Measurements from ENCODE around the gene ACOT6.

ACOT6 gene

GRCh38 chr14:73606271-73606670 lies 6.0 kb upstream of the ACOT6 start:
- no peak for DNase-seq (ENCODE audit: extremely low spot score)
- ChIA-PET CTCF (interaction anchor here (0.6 kb wide), 1 partner anchor 197 kb away, joined by 11 read pairs; no protein-coding TSS in a partner anchor), POLR2A (no interaction called here)
- TF ChIP-seq SP1 (IDR thresholded peaks at IDR 0.05) (no peak), ARNT (IDR thresholded peaks at IDR 0.05) (no peak), CTBP1 (IDR thresholded peaks at IDR 0.05; ENCODE audit: borderline replicate concordance) (no peak), ZNF384 (IDR thresholded peaks at IDR 0.05) (no peak), ELF4 (IDR thresholded peaks at IDR 0.05) (no peak), L3MBTL2 (conservative IDR thresholded peaks at IDR 0.05) (no peak), FOXM1 (IDR thresholded peaks at IDR 0.05; ENCODE audit: borderline replicate concordance) (no peak), NFRKB (IDR thresholded peaks at IDR 0.05) (no peak), BHLHE40 (IDR thresholded peaks at IDR 0.05; ENCODE audit: borderline replicate concordance) (no peak), LEF1 (IDR thresholded peaks at IDR 0.05; ENCODE audit: borderline replicate concordance) (no peak), FOXA1 (IDR thresholded peaks at IDR 0.05) (no peak), SUZ12 (IDR thresholded peaks at IDR 0.05) (no peak), FOXK2 (IDR thresholded peaks at IDR 0.05) (no peak), PKNOX1 (IDR thresholded peaks at IDR 0.05) (no peak), HDGF (IDR thresholded peaks at IDR 0.05; ENCODE audit: borderline replicate concordance) (no peak), TARDBP (IDR thresholded peaks at IDR 0.05) (no peak)

- TF ChIP-seq SP1 (IDR thresholded peaks at IDR 0.05) (no peak), SUZ12 (IDR thresholded peaks at IDR 0.05) (no peak), FOXK2 (IDR thresholded peaks at IDR 0.05) (no peak), LEF1 (IDR thresholded peaks at IDR 0.05; ENCODE audit: borderline replicate concordance) (no peak), CTBP1 (IDR thresholded peaks at IDR 0.05; ENCODE audit: borderline replicate concordance) (no peak), NFRKB (IDR thresholded peaks at IDR 0.05) (no peak), TARDBP (IDR thresholded peaks at IDR 0.05) (no peak), PKNOX1 (IDR thresholded peaks at IDR 0.05) (no peak), FOXM1 (IDR thresholded peaks at IDR 0.05; ENCODE audit: borderline replicate concordance) (no peak), ZNF384 (IDR thresholded peaks at IDR 0.05) (no peak), FOXA1 (IDR thresholded peaks at IDR 0.05) (no peak), L3MBTL2 (conservative IDR thresholded peaks at IDR 0.05) (no peak), ARNT (IDR thresholded peaks at IDR 0.05) (no peak), BHLHE40 (IDR thresholded peaks at IDR 0.05; ENCODE audit: borderline replicate concordance) (no peak), HDGF (IDR thresholded peaks at IDR 0.05; ENCODE audit: borderline replicate concordance) (no peak), ELF4 (IDR thresholded peaks at IDR 0.05) (no peak)
- ChIA-PET CTCF (no interaction called here), POLR2A (no interaction called here)
- DNase-seq (ENCODE audit: extremely low spot score), result no peak
These were observed 5.1 kb upstream of the ACOT6 start for GRCh38 chr14:73607241-73607640.

GRCh38 chr14:73610687-73611086 lies 1.6 kb upstream of the ACOT6 start:
- ChIA-PET CTCF (no interaction called here), POLR2A (no interaction called here)
- no peak for DNase-seq (ENCODE audit: extremely low spot score)
- no peak for TF ChIP-seq SP1 (IDR thresholded peaks at IDR 0.05)

GRCh38 chr14:73613046-73613383 lies 698 bp downstream of the ACOT6 start:
- no peak for DNase-seq (ENCODE audit: extremely low spot score)
- POLR2A ChIA-PET, result interaction anchor here (0.9 to 2.4 kb wide), 6 partner anchors 9 to 44 kb away, joined by 3 to 15 read pairs (median 6); partner anchors contain the start of genes ACOT2 and DNAL1
- CTCF ChIA-PET, result interaction anchor here (0.9 to 2.1 kb wide), 3 partner anchors 21 to 123 kb away, joined by 3 to 9 read pairs (median 5); no protein-coding TSS in a partner anchor
- TF ChIP-seq PKNOX1 (IDR thresholded peaks at IDR 0.05), result no peak
- TF ChIP-seq HDGF (IDR thresholded peaks at IDR 0.05; ENCODE audit: borderline replicate concordance), result no peak
- no peak for TF ChIP-seq TARDBP (IDR thresholded peaks at IDR 0.05)
- TF ChIP-seq CTBP1 (IDR thresholded peaks at IDR 0.05; ENCODE audit: borderline replicate concordance), result no peak
- no peak for TF ChIP-seq FOXK2 (IDR thresholded peaks at IDR 0.05)
- TF ChIP-seq ARNT (IDR thresholded peaks at IDR 0.05), result no peak

GRCh38 chr14:73613419-73613963 lies 1.2 kb downstream of the ACOT6 start:
- CTCF ChIA-PET, result interaction anchor here (0.9 to 2.1 kb wide), 3 partner anchors 20 to 123 kb away, joined by 3 to 9 read pairs (median 5); no protein-coding TSS in a partner anchor
- no peak for DNase-seq (ENCODE audit: extremely low spot score)
- POLR2A ChIA-PET, result interaction anchor here (0.9 to 2.4 kb wide), 4 partner anchors 9 to 44 kb away, joined by 3 to 15 read pairs (median 7); partner anchors contain the start of genes ACOT2 and DNAL1
- TF ChIP-seq FOXM1 (IDR thresholded peaks at IDR 0.05; ENCODE audit: borderline replicate concordance) (no peak), SP1 (IDR thresholded peaks at IDR 0.05) (no peak), TARDBP (IDR thresholded peaks at IDR 0.05) (no peak), ARNT (IDR thresholded peaks at IDR 0.05) (no peak), BHLHE40 (IDR thresholded peaks at IDR 0.05; ENCODE audit: borderline replicate concordance) (no peak), ELF4 (IDR thresholded peaks at IDR 0.05) (no peak), SUZ12 (IDR thresholded peaks at IDR 0.05) (no peak), FOXK2 (IDR thresholded peaks at IDR 0.05) (no peak), LEF1 (IDR thresholded peaks at IDR 0.05; ENCODE audit: borderline replicate concordance) (no peak), HDGF (IDR thresholded peaks at IDR 0.05; ENCODE audit: borderline replicate concordance) (no peak)

- TF ChIP-seq ARNT (IDR thresholded peaks at IDR 0.05) (no peak), NFRKB (IDR thresholded peaks at IDR 0.05) (no peak), FOXK2 (IDR thresholded peaks at IDR 0.05) (no peak), ELF4 (IDR thresholded peaks at IDR 0.05) (no peak), PKNOX1 (IDR thresholded peaks at IDR 0.05) (no peak), SUZ12 (IDR thresholded peaks at IDR 0.05) (no peak), LEF1 (IDR thresholded peaks at IDR 0.05; ENCODE audit: borderline replicate concordance) (no peak), CTBP1 (IDR thresholded peaks at IDR 0.05; ENCODE audit: borderline replicate concordance) (no peak), TARDBP (IDR thresholded peaks at IDR 0.05) (no peak), SP1 (IDR thresholded peaks at IDR 0.05) (no peak), HDGF (IDR thresholded peaks at IDR 0.05; ENCODE audit: borderline replicate concordance) (no peak), L3MBTL2 (conservative IDR thresholded peaks at IDR 0.05) (no peak), ZNF384 (IDR thresholded peaks at IDR 0.05) (no peak), FOXA1 (IDR thresholded peaks at IDR 0.05) (no peak), BHLHE40 (IDR thresholded peaks at IDR 0.05; ENCODE audit: borderline replicate concordance) (no peak), FOXM1 (IDR thresholded peaks at IDR 0.05; ENCODE audit: borderline replicate concordance) (no peak)
- no peak for DNase-seq (ENCODE audit: extremely low spot score)
- ChIA-PET CTCF (no interaction called here), POLR2A (no interaction called here)
These were observed 4.5 kb downstream of the ACOT6 start for GRCh38 chr14:73616831-73617230.

All from HEK293T (cell line).